Thyroid gland (tissue), 4 donors: ENCODE data around the gene RAD18. TPM values are rescaled to one million over a fixed set of nuclear protein-coding genes. Genes with fewer than 3 reads are reported as not detected.

Experiments used
- DNase-seq, 2 donors: peaks; one replicate each; pipeline ENCODE4 v3.0.0-alpha.2; 2019
- H3K27ac ChIP-seq, 3 donors: fragments of 200-600 bp; sonication (generic); 1 replicate in 2 of 3; 2 replicates in 1 of 3; pipeline ENCODE4 v1.5.1; 2016 to 2019; ENCODE audit warnings: mild to moderate bottlenecking in 1 of 3, moderate library complexity in 1 of 3
- H3K27me3 ChIP-seq: fragments of 200-600 bp; sonication (generic); one replicate; pipeline ENCODE4 v1.5.1; 2019
- H3K36me3 ChIP-seq, 2 donors: fragments of 200-600 bp; sonication (generic); one replicate each; pipeline ENCODE4 v1.5.1; 2016 to 2019
- H3K4me1 ChIP-seq, 2 donors: fragments of 200-600 bp; sonication (generic); one replicate each; pipeline ENCODE4 v1.5.1; 2017 to 2019
- H3K4me3 ChIP-seq, 3 donors: fragments of 200-600 bp; sonication (generic); replicated peaks in 1 of 3; 1 replicate in 2 of 3; 2 replicates in 1 of 3; pipeline ENCODE4 v1.5.1; 2016; ENCODE audit warnings: mild to moderate bottlenecking in 1 of 3
- H3K9me3 ChIP-seq: fragments of 200-600 bp; sonication (generic); one replicate; pipeline ENCODE4 v1.5.1; 2017
- CTCF ChIP-seq, 6 experiments: fragments of 200-600 bp in 3 of 6; fragments of 450-650 bp in 3 of 6; sonication (generic) in 3 of 6; IDR thresholded peaks; one replicate each; pipeline ENCODE4 v1.5.1; 2016 to 2019; ENCODE audit warnings: antibody characterized with exemption in 6 of 6, mild to moderate bottlenecking in 2 of 6, inconsistent platforms in 1 of 6, moderate library complexity in 1 of 6
- POLR2A ChIP-seq, 2 donors: fragments of 450-650 bp; IDR thresholded peaks; one replicate each; pipeline ENCODE4 v1.6.1; 2017; ENCODE audit warnings: antibody characterized with exemption in 2 of 2, mild to moderate bottlenecking in 2 of 2, moderate library complexity in 1 of 2
- WGBS, 2 donors: methylation state at CpG; one replicate each; pipeline ENCODE4 v1.1.5; 2017; 5-methylcytosine and 5-hydroxymethylcytosine counted together
- intact Hi-C: fragments of 100-400 bp; cut with DNase I; formaldehyde crosslinking; loops from one replicate; pipeline ENCODE4 v1.15.1; 2023
- total RNA-seq, 4 donors: library from RNA; depleted of rRNA; stranded (reverse); fragments of >200 nt; gene quantifications; one replicate each; pipeline ENCODE4 v1.2.3, GENCODE V29; 2016

Gene RAD18
- total RNA-seq, 4 donors from 2014 or later, result 9.6 to 18.4 (median 10.5) TPM

DNA sequence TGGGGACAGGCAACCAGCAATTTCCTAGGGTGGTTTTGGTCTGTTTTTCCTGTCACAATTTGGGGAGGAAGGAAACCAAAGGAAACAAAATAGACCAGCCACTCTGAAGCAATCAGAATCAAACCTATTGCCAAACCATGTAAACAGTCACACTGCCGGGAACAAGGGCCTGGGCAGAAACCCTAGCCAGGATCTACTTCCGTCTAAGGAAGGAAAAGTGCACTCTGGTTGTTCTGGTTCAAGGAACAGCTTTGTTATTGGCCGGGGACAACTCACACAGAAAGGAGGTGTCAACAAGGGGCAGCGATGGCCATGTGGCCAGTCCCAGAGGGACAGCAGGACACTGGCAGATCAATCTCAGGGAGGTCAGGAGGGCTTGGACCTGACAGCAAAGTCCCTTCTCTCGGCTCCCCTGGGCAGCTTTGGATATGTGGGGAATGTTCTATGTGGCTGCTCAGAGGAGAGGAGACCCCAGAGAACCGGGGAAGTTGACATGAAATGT lies 17.5 kb upstream of the RAD18 start:
- 26 to 29% methylated on average over 6 of the region's 6 CpGs for WGBS, 2 donors
- intact Hi-C loops, result no loop called here
- no peak for DNase-seq
- TF ChIP-seq CTCF (IDR thresholded peaks at IDR 0.05) (no peak), POLR2A (IDR thresholded peaks at IDR 0.05) (no peak)
- Histone ChIP-seq H3K27ac (no peak overlapping the region), H3K4me3 (no peak overlapping the region), H3K4me1 (peaks cover 0 to 6% of the 10 kb centered on the region in 2 donors), H3K9me3 (no peaks in the 10 kb centered on the region), H3K36me3 (no peaks in the 10 kb centered on the region), H3K27me3 (no peaks in the 10 kb centered on the region)

DNA sequence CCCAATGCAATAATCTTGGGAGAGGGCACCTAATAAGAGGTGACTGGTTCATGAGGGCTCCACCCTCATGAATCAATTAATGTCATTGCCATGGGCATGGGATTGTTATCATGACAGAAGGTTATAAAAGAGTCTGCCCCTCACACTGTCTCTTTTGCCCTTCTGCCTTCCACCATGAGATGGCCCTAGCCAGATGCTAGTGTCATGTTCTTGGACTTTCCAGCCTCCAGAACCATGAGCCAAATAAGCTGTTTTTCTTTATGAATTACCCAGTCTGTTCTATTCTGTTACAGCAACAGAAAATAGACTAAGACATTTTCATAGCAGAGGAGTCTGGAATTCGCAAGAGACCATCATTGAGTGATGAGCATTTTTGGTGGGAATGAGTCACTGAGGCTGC lies 16.0 kb upstream of the RAD18 start:
- intact Hi-C loops, result no loop called here
- DNase-seq, result no peak
- 96 to 100% methylated on average over 1 of the region's 1 CpG for WGBS, 2 donors
- TF ChIP-seq CTCF (IDR thresholded peaks at IDR 0.05), result no peak
- no peak for TF ChIP-seq POLR2A (IDR thresholded peaks at IDR 0.05)
- Histone ChIP-seq H3K27me3 (no peaks in the 10 kb centered on the region), H3K27ac (no peak overlapping the region), H3K36me3 (no peaks in the 10 kb centered on the region), H3K4me3 (no peak overlapping the region), H3K4me1 (peaks cover 0 to 6% of the 10 kb centered on the region in 2 donors), H3K9me3 (no peaks in the 10 kb centered on the region)

DNA sequence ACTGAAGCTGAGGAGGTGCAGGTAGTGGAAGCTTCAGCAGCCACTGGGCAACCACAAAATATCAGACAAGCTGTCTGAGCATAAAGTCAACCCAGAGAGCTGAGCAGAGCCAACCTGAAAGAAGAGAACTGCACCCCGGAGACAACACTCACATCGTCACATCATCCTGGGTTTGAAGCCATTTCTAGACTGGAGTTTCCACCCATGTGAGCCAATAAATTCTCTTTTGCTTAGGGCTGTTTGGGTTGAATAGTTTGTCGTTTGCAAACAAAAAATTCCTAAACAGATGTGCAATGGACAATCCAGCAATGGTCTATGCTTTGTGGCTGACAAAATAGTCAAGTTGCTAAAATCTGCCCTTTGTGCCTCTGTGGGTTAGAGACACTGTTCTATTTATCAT lies 15.3 kb upstream of the RAD18 start:
- Histone ChIP-seq H3K4me1 (peaks cover 0 to 6% of the 10 kb centered on the region in 2 donors), H3K4me3 (no peak overlapping the region), H3K9me3 (no peaks in the 10 kb centered on the region), H3K27me3 (no peaks in the 10 kb centered on the region), H3K36me3 (no peaks in the 10 kb centered on the region), H3K27ac (no peak overlapping the region)
- no peak for TF ChIP-seq CTCF (IDR thresholded peaks at IDR 0.05)
- TF ChIP-seq POLR2A (IDR thresholded peaks at IDR 0.05), result no peak
- no peak for DNase-seq
- WGBS, 2 donors, result 62 to 97% methylated on average over 3 of the region's 3 CpGs
- intact Hi-C loops, result no loop called here

DNA sequence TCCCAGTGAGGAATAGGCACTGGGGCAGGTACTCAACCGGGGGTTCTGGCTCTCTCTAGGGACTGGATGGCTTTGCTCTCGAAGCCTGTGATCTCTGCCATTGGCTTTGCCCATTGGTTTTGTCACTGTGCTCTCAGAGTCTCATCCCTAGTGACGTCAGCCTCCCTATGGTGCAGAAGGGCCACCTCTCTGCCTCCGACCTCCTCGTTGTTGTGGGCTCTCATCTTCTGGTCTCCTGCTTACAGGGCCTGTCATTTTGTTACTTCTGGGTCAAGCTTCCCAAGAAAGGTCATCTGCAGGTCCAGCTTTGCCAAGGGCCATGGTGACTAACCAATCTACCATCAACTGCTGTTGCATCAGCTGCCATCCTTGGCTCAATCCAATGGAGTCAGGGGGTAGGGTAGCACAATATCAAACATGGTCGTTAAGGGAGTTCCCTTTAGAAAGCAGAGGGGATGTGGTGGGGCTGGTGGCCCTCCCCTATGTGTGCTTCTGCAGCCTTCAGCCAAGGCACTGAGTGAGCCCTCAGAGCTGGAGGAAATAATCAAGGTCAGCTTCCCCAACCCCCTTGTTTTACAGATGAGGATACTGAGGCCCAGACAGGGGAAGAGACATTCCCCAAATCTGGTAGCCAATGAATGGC lies 13.4 kb upstream of the RAD18 start:
- intact Hi-C loops, result loop anchor here (2.0 kb wide), 1 partner anchor 322 kb away; no protein-coding TSS in a partner anchor
- Histone ChIP-seq H3K27me3 (no peaks in the 10 kb centered on the region), H3K36me3 (no peaks in the 10 kb centered on the region), H3K9me3 (no peaks in the 10 kb centered on the region), H3K27ac (no peak overlapping the region), H3K4me3 (no peak overlapping the region), H3K4me1 (peaks cover 0 to 6% of the 10 kb centered on the region in 2 donors)
- no peak for TF ChIP-seq CTCF (IDR thresholded peaks at IDR 0.05)
- TF ChIP-seq POLR2A (IDR thresholded peaks at IDR 0.05), result no peak
- WGBS, 2 donors, result 86 to 89% methylated on average over 6 of the region's 6 CpGs
- DNase-seq, result no peak
